HepG2 (cell line): Measurements from ENCODE around the gene NAA25. TPM values are rescaled to one million over a fixed set of nuclear protein-coding genes. Genes with fewer than 3 reads are reported as not detected.

Experiments used
- CBX2 ChIP-seq, 2 experiments: fragments of 200-600 bp in 1 of 2; sonication (generic); formaldehyde crosslinking in 1 of 2; IDR thresholded peaks; 2 replicates each; pipeline versions ENCODE4 v1.7.0 to v1.8.1; 2018 to 2022; ENCODE audit warnings: low read depth in 2 of 2, low read length in 1 of 2, mild to moderate bottlenecking in 1 of 2, missing genetic modification reagents in 1 of 2
- DPF2 ChIP-seq: sonication (generic); formaldehyde crosslinking; IDR thresholded peaks from 2 replicates; pipeline ENCODE4 v1.4.0; 2020; ENCODE audit warnings: mild to moderate bottlenecking, low read depth, missing genetic modification reagents, borderline replicate concordance
- FLYWCH1 ChIP-seq: sonication (generic); formaldehyde crosslinking; IDR thresholded peaks from 2 replicates; pipeline ENCODE4 v1.8.1; 2023; ENCODE audit warnings: mild to moderate bottlenecking, missing genetic modification reagents
- HMG20B ChIP-seq: conservative IDR thresholded peaks from 2 replicates; pipeline ENCODE4 v1.6.1; 2016; ENCODE audit warnings: missing genetic modification reagents, missing compliant biosample characterization
- KDM6A ChIP-seq: IDR thresholded peaks from 2 replicates; pipeline ENCODE4 v1.6.1; 2016; ENCODE audit warnings: low read depth
- KLF15 ChIP-seq: sonication (generic); formaldehyde crosslinking; IDR thresholded peaks from 2 replicates; pipeline ENCODE4 v1.8.1; 2023; ENCODE audit warnings: borderline replicate concordance, mild to moderate bottlenecking, inconsistent platforms, missing genetic modification reagents, mixed read lengths
- LCORL ChIP-seq, 2 experiments: fragments of 450-650 bp in 1 of 2; sonication (generic) in 1 of 2; formaldehyde crosslinking in 1 of 2; IDR thresholded peaks; 2 replicates each; pipeline versions ENCODE4 v1.5.0 to v1.6.1; 2017 to 2020; ENCODE audit warnings: antibody characterized with exemption in 1 of 2, missing genetic modification reagents in 1 of 2
- NFKB2 ChIP-seq: sonication (generic); formaldehyde crosslinking; IDR thresholded peaks from 2 replicates; pipeline ENCODE4 v1.4.0; 2020; ENCODE audit warnings: missing genetic modification reagents, borderline replicate concordance
- RBM39 ChIP-seq: fragments of 200-400 bp; formaldehyde crosslinking; IDR thresholded peaks from one replicate; pipeline ENCODE4 v1.6.1; 2018; ENCODE audit warnings: antibody characterized with exemption, mild to moderate bottlenecking, low read depth, low read length; ENCODE audit not compliant: poor library complexity, severe bottlenecking
- RELA ChIP-seq: sonication (generic); formaldehyde crosslinking; IDR thresholded peaks from 2 replicates; pipeline ENCODE4 v1.4.0; 2020; ENCODE audit warnings: missing genetic modification reagents
- REXO4 ChIP-seq: sonication (generic); formaldehyde crosslinking; IDR thresholded peaks from 2 replicates; pipeline ENCODE4 v1.8.0; 2022; ENCODE audit warnings: missing genetic modification reagents, mild to moderate bottlenecking, borderline replicate concordance
- SNAI1 ChIP-seq: sonication (generic); formaldehyde crosslinking; IDR thresholded peaks from 2 replicates; pipeline ENCODE4 v1.5.0; 2020; ENCODE audit warnings: mild to moderate bottlenecking, missing genetic modification reagents, borderline replicate concordance
- SP140L ChIP-seq: sonication (generic); formaldehyde crosslinking; IDR thresholded peaks from 2 replicates; pipeline ENCODE4 v1.4.0; 2020; ENCODE audit warnings: missing genetic modification reagents, borderline replicate concordance
- THRA ChIP-seq: sonication (generic); formaldehyde crosslinking; IDR thresholded peaks from 2 replicates; pipeline ENCODE4 v1.4.0; 2020; ENCODE audit warnings: missing genetic modification reagents, borderline replicate concordance
- ZBTB8A ChIP-seq: sonication (generic); formaldehyde crosslinking; IDR thresholded peaks from 2 replicates; pipeline ENCODE4 v1.4.0; 2020; ENCODE audit warnings: mild to moderate bottlenecking, low read depth, missing genetic modification reagents, borderline replicate concordance
- ZFP82 ChIP-seq: sonication (generic); formaldehyde crosslinking; IDR thresholded peaks from 2 replicates; pipeline ENCODE4 v1.5.1; 2020; ENCODE audit warnings: mild to moderate bottlenecking, missing genetic modification reagents, borderline replicate concordance
- ZNF101 ChIP-seq: sonication (generic); formaldehyde crosslinking; IDR thresholded peaks from 2 replicates; pipeline ENCODE4 v1.4.0; 2020; ENCODE audit warnings: mild to moderate bottlenecking, low read depth, missing genetic modification reagents, borderline replicate concordance
- ZNF253 ChIP-seq: sonication (generic); formaldehyde crosslinking; IDR thresholded peaks from 2 replicates; pipeline ENCODE4 v1.8.0; 2022; ENCODE audit warnings: mild to moderate bottlenecking, missing genetic modification reagents, borderline replicate concordance
- ZNF468 ChIP-seq: sonication (generic); formaldehyde crosslinking; IDR thresholded peaks from 2 replicates; pipeline ENCODE4 v1.8.0; 2022; ENCODE audit warnings: mild to moderate bottlenecking, moderate library complexity, missing genetic modification reagents
- ZNF569 ChIP-seq: sonication (generic); formaldehyde crosslinking; IDR thresholded peaks from 2 replicates; pipeline ENCODE4 v1.5.0; 2020; ENCODE audit warnings: mild to moderate bottlenecking, missing genetic modification reagents, moderate library complexity, borderline replicate concordance
- ZNF639 ChIP-seq: conservative IDR thresholded peaks from 2 replicates; pipeline ENCODE4 v1.6.1; 2018; ENCODE audit warnings: missing genetic modification reagents
- ZNF704 ChIP-seq: sonication (generic); formaldehyde crosslinking; IDR thresholded peaks from 2 replicates; pipeline ENCODE4 v1.8.1; 2023; ENCODE audit warnings: mild to moderate bottlenecking, inconsistent platforms, moderate library complexity, missing genetic modification reagents, borderline replicate concordance
- polyA plus RNA-seq, 8 experiments: library from polyadenylated mRNA; depleted of rRNA in 3 of 8; stranded (reverse) in 7 of 8; unstranded in 1 of 8; fragments of >200 nt; fragmentation: Illumina TruSeq in 4 of 8; extraction: Trizol in 4 of 8; gene quantifications; 2 replicates each; pipeline versions ENCODE4 v1.2.1 to v1.2.3, GENCODE V29; 2011 to 2016; ENCODE audit warnings: low read depth in 4 of 8, missing spikeins in 1 of 8, mixed read lengths in 1 of 8; ENCODE audit not compliant: insufficient read depth in 1 of 8
- total RNA-seq, 5 experiments: library from RNA; depleted of rRNA; stranded (reverse); fragments of >200 nt; fragmentation: Illumina TruSeq; extraction: Trizol; gene quantifications; 2 replicates each; pipeline ENCODE4 v1.2.3, GENCODE V29; 2016; ENCODE audit warnings: low read depth in 1 of 5
- TF ChIP-seq, protein P1 (sequence below): sonication (generic); formaldehyde crosslinking; IDR thresholded peaks from 2 replicates; pipeline ENCODE4 v1.4.0; 2020; ENCODE audit warnings: missing genetic modification reagents

NAA25 gene
- total and polyA plus RNA-seq, 2 of the 13 experiments (the other 11 are each of a cell fraction or from before 2014, with no cell fraction given) = 11.4 to 32.0 TPM

DNA sequence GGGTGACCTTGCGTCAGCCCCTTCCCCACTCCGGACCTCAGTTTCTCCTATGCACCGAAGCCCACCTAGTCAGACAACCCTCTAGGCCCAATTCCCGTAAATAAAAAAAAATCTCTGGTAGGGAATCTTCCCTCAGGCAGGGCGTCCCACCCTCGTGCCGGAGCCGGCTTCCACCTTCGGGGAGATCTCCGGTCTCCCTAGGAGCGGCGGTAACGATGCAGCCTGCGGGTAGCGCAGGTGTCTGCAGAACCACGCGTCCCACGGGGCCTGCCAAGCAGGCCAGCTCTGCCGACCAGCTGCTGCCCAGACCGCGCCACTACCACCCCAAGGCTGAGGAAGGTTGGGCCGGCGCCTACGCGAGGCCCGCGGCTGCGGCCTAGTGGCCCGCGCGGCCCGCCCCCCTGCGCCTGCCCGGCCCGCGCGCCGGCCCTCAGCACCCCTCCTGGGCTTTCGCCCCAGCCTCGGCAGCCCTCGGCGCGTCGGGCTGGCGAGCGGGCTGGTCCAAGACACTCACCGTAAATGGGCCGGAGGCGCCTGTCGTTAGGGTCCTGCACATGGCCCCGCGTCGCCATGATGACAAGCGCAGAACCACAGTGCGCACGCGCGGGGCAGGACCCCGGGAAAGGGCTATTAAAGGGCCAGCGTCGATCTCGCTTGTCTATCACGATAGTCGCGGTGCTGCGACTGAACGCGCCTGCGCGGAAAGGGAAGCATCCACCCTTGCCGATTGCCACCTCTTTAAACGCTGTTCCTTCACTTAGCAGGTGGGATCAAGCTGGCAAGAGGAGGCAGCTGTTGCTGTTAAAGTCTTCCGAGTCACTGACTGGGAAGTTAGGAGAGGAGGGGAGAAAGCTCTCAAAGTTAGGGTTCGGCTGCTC lies at the start of gene NAA25 (continued):
- TF ChIP-seq SNAI1 (CRISPR knock-in tag) (no peak), CBX2 (IDR thresholded peaks at IDR 0.05; ENCODE audit: low read depth, low read length) (peak; percentile 100), CBX2 (CRISPR knock-in tag; IDR thresholded peaks at IDR 0.05; ENCODE audit: low read depth) (no peak), ZNF569 (CRISPR knock-in tag) (no peak), ZNF253 (no peak), REXO4 (no peak), HMG20B (no peak), SP140L (CRISPR knock-in tag) (no peak), FLYWCH1 (CRISPR knock-in tag) (no peak), ZBTB8A (CRISPR knock-in tag) (no peak), NFKB2 (CRISPR knock-in tag) (0 out of 2 replicates have a peak, but pooled peaks have one; percentile 33), ZNF101 (no peak), RELA (CRISPR knock-in tag) (no peak), KDM6A (no peak), ZFP82 (CRISPR knock-in tag) (no peak), KLF15 (CRISPR knock-in tag) (no peak), LCORL (IDR thresholded peaks at IDR 0.05) (no peak), LCORL (CRISPR knock-in tag; IDR thresholded peaks at IDR 0.05) (no peak), ZNF639 (CRISPR knock-in tag) (no peak), DPF2 (CRISPR knock-in tag) (no peak), RBM39 (no peak), THRA (CRISPR knock-in tag) (no peak), ZNF468 (CRISPR knock-in tag) (no peak), ZNF704 (CRISPR knock-in tag) (peak; percentile 27; the same call in 1 of the 2 replicates)
- TF ChIP-seq, protein P1, sequence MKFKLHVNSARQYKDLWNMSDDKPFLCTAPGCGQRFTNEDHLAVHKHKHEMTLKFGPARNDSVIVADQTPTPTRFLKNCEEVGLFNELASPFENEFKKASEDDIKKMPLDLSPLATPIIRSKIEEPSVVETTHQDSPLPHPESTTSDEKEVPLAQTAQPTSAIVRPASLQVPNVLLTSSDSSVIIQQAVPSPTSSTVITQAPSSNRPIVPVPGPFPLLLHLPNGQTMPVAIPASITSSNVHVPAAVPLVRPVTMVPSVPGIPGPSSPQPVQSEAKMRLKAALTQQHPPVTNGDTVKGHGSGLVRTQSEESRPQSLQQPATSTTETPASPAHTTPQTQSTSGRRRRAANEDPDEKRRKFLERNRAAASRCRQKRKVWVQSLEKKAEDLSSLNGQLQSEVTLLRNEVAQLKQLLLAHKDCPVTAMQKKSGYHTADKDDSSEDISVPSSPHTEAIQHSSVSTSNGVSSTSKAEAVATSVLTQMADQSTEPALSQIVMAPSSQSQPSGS (CRISPR knock-in tag) = no peak
